Non-pigmented ciliary epithelial cell (primary cell): ENCODE data around the gene SMIM3.
"Not testable (repeated sequence)": the region's sequence is repeated elsewhere in the genome, so short reads cannot be mapped to it uniquely, and the experiment has no call there.

ENCODE experiments used
- DNase-seq: peaks from one replicate; pipeline ENCODE4 v3.0.0-alpha.2; 2010; ENCODE audit warnings: low read depth

The SMIM3 gene, protein sequence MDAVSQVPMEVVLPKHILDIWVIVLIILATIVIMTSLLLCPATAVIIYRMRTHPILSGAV

DNA sequence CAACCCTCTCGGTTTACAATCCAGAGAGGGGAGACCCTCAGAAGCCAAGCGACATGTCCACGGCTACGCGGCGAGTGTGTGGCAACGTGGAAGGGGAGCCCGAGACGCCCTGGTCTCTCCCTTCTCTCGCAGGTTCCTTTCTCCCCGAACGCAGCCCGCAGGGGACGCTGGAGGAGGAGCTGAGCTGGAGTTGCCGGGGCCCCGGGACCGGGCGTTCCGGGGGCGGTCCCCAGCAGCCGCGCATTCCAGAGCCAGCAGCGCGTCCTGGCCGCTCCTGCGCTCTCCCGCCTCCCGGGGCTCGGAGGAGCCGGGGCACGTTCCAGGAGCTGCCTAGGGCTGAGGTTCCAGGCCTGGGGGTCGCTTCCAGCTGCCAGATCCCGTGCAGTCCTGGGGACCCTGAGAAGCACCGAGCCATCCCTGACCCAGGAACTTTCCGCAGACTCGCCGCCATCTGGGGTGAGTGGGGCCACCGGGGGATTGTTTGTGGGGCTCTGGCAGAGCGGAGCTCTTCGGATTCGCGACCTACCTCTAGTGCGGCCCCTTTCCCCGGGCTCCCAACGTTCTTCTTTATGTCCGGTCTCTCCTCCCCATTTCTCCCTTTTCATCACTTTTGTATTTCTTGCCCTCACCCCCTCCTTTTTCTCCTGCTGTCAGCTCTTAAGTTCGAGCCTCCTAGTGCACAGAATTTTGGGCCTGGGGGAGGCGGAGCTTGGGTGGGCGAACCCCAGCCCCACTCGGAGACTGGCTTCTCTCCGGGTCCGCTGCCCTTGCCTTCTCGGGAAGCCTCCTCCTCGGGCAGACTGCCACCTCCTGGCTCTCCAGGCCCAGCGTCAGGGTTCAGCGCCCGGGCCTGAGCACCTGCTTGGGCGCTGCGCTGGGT, at the start of gene SMIM3:
SMIM3 (plus strand) TSS at position 241 of the 880 bp plus-strand sequence. CDS start 16,684 bp downstream, outside the sequence.
- DNase-seq = no peak

GRCh38 chr5:150729859-150730258, 48.7 kb upstream of the SMIM3 start:
- no peak for DNase-seq

- DNase-seq = no peak
Observed at GRCh38 chr5:150731669-150732242, 46.8 kb upstream of the SMIM3 start.

- DNase-seq = no peak
Observed at GRCh38 chr5:150734579-150735384, 43.8 kb upstream of the SMIM3 start.

- DNase-seq = no peak
Observed at GRCh38 chr5:150738862-150739261, 39.7 kb upstream of the SMIM3 start.

GRCh38 chr5:150740992-150741391, 37.6 kb upstream of the SMIM3 start:
- DNase-seq = no peak

GRCh38 chr5:150742455-150743141, 36.0 kb upstream of the SMIM3 start:
- DNase-seq = not testable (repeated sequence)

GRCh38 chr5:150743142-150743488, 35.4 kb upstream of the SMIM3 start:
- not testable (repeated sequence) for DNase-seq

DNA sequence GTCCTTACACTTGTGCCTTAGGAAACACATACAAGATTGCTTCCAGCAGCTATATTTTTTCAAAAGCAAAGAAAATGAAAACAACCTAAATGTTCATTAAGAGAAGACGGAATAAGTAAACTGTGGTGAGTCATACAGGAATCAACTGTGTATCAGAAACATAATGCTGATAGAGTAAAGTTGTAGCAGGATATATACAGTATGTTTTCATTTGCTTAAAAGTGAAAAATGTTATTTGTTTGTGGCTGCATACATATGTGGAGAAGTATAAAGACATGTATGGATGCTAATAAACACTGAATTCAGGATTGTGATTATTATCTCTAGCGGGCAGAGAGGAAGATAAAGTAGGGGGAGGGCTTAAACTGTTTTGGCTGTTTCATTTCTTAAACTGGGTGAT, 28.1 kb upstream of the SMIM3 start:
- DNase-seq = no peak

DNA sequence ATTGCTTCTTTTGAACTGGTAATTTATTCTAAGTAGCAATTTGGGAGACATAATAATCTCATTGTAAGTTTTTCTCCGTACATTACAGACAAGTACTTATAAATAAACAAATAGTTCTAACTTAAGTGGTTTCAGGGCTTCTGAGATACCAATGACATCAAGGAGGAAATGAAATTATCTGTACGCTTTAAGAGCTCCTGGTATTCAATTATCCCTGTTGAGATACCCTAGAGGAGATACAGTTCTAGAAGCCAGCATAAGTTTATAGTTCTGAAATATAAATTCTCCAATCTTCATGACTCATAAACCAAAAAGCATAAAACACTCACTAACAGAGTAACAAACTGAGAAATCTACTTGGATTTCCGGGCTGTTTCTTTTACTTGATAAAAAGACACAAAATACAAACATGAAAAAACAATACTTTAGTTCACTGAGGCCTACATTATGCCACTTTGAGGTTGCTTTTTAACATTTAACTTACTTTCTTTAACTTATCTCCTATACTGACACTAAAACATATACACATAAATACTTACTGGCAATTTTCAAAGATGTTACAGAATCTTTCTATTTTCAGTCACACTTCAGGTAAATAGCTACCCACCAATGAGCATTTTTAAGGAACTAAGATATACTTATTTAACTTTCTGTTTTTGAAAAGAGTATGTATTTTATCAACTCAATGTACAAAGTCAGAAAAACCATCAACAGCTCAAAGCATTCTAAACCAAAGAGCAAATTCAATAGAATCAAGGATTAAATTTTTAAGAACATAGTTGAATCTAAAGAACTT, 27.3 kb upstream of the SMIM3 start:
- DNase-seq = peak; percentile 14

- no peak for DNase-seq
Observed at GRCh38 chr5:150753463-150753862, 25.1 kb upstream of the SMIM3 start.

- DNase-seq = no peak
Observed at GRCh38 chr5:150753863-150754262, 24.7 kb upstream of the SMIM3 start.

DNA sequence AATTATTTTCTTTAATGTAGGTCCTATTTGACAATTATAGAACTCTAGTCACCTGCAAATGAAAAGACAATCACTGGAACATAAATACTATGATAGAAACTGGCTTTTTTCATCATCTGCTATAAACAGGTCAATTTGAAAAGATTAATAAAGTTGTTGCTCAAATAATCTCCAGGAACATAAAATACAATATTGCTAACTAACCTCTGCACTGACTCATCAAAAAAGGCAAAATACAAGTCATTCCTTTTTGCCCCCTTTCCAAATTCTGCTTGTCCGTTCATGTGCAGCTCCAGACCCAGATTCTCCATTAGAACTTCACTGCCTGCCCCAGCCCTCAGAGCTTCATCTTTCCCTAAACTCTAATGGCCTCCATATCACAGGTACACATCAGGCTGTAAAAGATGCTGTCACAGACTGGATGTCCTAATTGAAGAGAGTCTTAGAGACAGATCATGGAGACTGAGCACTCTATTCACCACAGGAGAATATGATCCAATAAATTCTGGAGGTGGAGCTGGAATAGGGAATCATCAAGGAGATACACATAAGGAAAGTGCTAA, 21.4 kb upstream of the SMIM3 start:
- DNase-seq = no peak

GRCh38 chr5:150758203-150758530, 20.4 kb upstream of the SMIM3 start:
- DNase-seq = no peak

DNA sequence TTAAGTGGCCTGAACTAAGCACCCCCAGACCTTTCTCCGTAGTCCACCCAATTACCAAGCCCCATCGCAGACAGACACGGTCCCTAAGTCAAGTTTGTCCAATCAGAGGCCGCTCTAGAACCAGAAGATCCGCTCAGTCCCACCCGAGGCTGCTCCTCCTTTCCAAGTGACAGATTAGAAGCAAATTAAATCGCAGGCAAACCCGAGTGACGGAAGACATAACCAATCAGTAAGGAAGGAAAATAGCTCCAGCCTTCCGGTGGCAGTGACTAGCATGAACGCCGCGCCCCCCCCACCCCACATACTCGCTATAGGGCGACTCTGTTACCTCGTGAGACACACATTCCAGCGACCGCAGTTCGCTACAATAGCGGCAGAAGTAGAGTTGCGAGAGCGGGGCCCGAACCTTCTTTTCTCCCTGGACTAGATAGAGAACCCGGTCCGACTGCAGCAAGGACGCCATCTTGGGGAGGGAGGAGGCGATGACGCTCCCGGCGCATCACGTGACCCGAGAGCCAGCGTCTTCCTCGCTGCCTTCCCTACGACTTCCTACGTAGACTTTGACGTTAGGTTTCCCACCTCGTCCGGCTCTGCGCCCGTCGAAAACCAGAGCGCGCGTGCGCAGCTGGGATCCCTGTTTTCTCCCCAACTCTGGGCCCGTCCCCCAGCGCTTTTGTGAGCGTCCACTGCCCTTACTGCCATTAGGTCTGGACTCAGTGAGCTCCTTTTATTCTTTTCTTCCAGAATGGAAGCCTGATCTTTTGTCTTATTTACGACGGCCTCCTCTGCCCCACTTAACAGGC, 19.8 kb upstream of the SMIM3 start, which contains the start of gene DCTN4:
DCTN4 (minus strand) TSS at position 487 of the 803 bp plus-strand sequence; CDS start at position 463, 24 bp downstream.
- peak; percentile 99 for DNase-seq

DNA sequence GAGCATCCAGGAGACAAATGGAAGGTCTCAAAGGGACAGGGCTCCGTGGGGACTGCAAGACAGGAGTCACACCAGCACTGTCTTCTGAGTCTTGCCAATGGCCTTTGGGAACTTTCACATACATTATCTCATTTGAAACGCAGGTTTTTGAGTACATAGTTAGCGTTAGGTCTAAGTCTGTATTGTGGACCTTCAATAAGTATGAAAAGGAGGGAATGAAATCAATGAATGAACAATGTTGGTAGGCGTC, 19.3 kb upstream of the SMIM3 start:
- no peak for DNase-seq

DNA sequence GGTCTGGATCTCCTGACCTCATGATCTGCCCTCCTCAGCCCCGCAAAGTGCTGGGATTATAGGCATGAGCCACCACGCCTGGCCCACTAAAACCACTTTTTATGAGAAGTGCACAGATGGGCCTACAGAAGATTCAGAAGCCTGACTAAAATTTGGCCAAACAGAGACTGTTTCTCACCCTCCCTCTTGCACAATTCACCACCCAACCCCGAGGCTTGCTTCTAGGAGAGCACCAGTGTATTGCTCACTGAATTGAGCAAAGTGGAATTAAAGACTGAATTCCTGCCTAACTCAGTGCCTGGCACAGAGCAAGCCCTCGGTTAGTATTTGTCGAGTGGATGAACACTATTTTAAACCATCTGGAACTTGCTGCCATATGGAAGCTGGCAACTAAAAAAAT, 16.3 kb upstream of the SMIM3 start:
- no peak for DNase-seq

DNA sequence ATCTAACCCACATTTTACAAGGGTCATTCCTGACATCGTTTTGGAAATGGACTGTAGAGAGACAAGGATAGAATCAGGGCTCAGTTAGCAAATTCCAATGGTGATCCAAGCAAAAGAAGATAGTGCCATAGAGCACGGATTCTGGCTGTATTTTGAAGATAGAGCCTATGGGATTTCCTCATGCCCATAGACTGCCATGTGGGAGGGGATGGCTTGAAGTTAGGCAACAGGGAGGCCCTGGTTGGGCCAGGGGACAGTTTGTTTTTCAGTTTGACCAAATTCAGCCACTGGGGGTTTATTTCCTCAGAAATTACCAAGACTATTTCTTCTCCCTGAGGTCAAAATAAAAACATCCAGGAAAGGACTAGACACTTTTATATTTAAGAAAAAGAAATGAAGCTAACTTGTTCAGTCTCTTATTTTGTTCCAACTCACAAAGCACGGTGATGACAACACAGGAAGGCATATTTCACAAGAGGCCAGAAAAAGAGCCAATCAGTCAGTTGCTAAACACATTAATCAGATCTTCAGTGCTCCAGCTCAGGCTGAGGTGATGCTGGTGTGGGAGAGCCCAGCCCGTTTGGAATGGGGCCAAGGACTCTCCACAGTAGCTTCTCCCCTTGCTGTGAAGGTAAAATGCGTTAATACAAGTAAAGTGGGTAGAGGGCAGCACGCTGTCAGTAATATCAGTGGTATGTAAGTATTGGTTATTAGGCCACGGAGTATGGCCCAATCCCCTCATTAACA, 15.4 kb upstream of the SMIM3 start:
- no peak for DNase-seq

- no peak for DNase-seq
Observed at GRCh38 chr5:150764530-150764929, 14.0 kb upstream of the SMIM3 start.
